ENCODE data around the gene ABCE1.
"Not testable (repeated sequence)": the region's sequence is repeated elsewhere in the genome, so short reads cannot be mapped to it uniquely, and the experiment has no call there.

The ABCE1 gene

DNA sequence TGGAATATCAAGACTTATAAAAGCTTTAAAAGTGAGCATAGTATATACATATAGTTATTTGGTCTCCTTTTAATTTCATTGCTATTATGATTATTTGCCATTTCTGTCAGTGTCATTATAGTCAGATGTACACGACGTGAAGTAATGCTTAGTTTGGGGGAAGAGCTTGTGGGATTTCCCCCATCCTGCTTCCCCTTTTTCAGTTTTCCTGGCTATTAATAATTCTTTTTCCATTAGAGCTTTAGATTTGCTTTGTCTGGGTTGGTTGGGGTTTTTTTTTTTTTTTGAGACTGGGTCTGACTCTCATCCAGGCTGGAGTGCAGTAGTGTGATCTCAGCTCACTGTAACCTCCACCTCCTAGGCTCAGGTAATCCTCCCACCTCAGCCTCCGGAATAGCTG is 5.4 kb downstream of the ABCE1 start:
- no peak for DNase-seq

DNA sequence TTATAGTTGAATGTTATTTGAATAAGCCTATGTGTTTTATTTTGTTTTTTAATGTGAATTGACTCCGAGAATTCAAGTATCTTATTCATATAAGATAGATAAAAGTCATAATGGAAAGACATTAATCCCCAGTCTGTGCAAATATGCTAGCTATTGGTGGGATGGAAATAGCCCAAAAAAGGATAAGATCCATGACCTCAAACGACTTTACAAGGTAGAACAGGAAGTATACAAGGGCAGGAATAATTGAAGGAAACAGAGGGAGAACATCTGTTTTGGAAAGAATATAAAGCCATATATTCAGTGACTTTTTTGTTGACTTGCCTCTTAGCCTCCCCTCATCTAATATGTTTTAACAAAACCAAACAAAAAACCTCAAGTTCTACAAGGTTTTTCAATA is 9.0 kb downstream of the ABCE1 start:
- no peak for DNase-seq

DNA sequence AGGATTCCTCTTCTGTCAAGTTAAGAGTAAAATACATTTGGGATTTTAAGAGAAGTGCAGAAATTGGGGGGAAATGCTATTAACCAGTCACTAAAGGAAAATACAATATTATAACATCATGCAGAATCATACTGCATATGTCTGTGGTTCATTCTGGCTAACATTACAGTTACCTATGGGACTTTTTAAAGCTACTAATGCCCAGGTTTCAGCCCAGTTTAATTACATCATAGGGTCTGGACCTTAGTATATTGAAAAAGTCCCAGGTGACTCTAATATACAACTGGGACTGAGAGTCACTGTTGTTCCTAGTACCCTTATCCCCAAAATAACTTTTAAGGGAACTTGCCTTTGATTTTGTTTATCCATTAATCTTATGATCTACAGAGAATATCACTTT is 10.0 kb downstream of the ABCE1 start:
- DNase-seq = no peak

DNA sequence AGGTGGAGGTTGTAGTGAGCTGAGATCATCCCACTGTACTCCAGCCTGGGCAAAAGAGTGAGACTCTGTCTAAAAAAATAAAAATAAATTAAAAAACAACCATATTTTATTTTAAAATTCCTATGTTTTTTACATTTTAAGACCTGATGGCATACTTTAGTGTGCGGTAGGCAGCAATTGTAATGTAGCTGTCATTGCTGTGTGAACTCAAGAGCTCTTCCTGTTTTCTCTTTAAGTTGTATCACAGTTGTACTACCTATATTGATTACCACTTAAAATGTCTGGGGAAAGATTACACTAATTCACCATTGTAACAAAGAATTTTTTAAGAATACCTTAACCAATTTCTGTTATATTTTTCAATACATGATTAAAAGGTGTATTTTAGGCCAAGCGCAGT is 27.3 kb downstream of the ABCE1 start:
- no peak for DNase-seq

DNA sequence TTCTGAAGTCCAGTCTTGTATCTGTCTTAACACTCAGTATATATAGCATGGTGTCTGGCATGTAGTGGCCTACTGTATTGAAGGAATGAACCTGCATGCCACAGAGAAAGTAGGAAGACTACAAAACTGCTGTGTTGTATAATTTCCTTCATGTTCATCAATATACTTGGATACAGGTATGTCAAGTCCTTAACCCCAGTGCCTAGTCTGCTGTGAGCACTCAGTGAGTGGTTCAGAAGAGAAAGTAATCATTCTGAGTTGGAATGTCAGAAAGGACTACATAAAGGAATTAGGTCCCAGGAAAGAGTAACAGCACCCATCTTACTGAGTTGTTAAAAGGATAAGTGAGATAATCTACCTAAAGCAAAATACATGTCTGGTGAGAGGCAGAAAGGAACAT is 32.0 kb downstream of the ABCE1 start:
- DNase-seq = no peak

DNA sequence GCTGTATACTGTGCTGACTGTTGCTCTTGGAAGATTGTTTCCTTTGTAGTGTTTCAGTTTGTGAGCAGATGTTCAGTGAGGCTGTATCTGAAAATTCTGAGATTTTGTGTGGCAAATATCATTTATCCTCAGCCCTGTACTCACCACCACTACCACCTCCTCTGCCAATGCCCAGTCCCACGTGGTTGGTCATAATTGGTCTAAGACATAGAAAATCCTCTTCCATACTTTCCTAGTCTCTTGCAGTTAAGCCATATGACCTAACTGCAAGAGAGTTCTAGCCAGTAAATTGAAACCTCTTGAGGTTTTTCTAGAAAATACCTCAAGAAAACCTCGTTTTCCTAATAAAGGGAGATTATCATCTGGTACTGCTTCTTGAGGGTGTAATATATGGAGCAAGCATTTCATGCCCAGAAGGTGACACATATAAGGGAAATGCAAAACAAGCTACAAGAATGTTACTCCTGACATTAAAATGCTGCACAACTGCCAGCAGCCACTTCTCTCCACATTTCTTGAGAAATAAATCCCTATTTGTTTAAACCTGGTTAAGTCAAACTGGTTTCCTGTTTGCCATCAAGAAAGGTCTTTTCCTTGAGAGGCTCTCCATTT is 32.8 kb downstream of the ABCE1 start:
- DNase-seq = no peak

DNA sequence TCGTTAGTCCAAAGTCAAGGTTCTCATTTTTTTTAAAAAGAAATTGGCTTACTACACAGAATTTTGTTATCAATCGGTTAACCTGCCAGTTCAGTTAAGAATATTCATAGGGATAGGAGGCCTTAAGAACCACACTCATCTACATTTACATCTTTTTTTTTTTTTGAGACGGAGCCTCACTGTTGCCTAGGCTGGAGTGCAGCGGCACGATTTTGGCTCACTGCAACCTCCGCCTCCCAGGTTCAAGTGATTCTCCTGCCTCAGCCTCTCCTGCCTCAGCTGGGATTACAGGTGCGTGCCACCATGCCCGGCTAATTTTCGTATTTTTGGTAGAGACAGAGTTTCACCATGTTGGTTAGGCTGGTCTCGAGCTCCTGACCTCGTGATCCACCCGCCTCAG is 33.7 kb downstream of the ABCE1 start:
- no peak for DNase-seq

DNA sequence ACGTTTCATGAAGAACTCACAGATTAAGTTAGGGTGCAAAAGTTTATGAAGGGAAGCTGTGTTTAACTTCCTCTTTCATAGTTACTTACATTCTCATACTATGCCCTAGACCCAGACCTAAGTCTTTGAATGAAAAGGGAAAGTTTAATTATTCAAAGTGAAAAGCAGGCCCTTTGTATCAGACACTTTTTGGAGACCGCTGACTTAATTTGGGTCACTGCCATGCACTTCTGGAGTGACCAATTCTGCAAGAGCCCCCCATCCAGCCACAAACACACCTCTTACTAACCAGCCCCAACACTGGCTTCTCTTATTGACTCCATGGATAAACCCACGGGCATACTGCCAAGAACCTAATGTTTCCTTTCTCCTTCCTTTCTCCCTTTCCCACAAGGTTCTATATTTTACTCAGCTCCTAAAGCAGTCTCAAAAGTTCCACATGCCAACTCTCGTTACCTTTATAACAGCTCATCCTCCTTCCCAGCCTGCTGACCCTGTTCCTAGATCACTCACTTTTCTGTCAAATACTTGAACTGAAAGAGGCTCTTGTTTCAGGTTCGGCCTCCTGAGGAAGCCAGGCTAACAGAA is 34.5 kb downstream of the ABCE1 start:
- DNase-seq = no peak

DNA sequence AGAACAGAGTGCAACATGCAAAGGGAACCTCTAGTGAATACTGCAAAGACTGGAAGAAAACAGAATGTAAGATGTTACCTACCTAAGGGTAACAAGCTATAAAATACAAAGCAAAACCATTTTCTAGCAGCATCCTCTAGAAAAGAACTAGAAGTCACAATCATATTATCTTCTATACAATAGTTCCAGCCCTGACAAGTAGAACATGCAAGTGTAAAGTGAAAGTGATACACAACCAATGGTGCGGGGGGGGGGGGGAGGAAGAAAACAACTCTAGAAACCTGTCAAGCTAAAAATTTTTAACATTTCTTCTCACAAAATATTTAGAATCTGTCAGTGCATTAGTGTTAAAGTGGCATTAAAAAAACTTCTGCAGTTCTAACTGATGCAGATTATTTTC is 38.1 kb downstream of the ABCE1 start:
- DNase-seq = not testable (repeated sequence)

DNA sequence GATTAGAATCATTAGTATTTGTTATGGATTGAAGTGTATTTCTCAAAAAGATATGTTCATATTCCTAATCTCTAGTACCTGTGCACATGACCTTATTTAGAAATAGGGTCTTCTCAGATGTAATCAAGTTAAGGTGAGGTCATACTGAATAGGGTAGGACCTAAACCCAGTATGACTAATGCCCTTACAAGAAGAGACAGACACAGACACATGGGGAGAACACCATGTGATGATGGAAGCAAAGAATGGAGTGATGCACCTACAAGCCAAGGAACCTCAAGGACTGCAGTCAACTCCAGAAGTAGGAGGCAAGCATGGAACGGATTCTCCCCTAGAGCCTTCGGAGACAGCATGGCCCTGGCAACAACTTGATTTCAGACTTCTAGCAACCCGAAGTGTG is 50.9 kb downstream of the ABCE1 start:
- no peak for DNase-seq

DNA sequence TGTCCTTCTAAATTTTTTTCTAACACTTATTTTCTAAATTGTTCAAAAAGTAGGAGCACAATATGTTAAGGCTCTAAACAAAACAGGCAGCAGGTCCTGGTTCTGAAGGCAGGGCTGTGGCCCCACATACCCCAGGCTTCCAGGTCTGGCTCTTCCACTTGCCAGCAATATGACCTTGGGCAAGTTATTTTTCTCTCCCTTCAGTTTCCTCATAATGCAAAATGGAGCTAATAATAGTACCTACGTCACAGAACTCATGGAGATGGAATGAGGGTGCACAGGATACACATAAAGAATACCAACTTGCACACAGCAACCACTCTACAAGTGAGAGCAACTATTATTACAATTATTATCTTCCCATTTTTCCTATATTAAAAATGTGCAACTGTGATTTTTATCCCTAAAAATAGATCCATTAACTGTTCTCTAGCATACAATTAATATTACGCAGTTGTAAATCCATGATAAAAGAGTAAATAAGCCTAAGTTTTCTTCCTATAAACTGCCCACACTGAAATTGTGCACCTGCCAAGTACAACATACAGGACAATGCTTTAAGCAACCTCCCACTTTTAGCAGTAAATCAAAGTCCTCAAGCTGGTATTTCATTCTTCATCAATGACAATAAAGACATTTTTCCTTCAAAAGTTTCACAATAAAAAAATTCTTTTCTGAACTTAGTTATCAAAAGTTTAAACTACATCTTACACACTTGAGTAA is 55.2 kb downstream of the ABCE1 start:
- DNase-seq = no peak

DNA sequence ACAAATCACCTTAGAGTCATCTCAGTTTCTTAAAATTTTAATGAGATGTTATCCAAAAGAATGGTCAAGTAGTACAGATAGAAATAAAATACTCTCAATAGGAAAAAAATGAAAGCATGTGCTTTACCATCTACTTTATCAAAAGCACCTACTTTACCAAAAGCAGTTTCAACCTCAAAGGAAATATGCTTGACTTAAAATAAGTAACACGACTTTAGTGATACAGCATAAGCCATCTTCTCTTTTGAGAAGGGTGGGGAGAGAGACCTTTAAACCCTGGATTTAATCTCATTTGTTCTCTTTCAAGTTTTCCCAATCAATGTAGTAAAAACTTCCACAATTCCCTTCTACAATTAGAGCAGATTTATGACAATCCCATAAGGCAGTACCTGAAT is 55.8 kb downstream of the ABCE1 start:
- DNase-seq = no peak

DNA sequence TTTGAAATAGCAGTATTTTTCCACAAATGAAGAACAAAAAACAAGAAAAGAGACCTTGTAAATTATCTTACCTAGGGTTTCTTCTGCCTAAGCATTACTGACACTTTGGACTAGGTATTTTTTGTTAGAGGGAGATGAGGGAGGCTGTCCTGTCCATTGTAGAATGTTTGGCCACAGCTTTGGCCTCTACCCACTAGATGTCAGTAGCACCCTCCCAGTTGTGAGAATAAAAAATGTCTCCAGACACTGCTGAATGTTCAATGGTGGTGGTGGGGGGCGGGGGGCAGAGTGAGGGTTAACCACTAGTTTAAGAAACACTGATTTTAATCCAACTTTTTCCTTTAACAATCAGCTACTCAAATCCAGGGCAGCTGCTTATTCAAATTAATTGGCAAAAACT is 56.5 kb downstream of the ABCE1 start:
- DNase-seq = no peak

DNA sequence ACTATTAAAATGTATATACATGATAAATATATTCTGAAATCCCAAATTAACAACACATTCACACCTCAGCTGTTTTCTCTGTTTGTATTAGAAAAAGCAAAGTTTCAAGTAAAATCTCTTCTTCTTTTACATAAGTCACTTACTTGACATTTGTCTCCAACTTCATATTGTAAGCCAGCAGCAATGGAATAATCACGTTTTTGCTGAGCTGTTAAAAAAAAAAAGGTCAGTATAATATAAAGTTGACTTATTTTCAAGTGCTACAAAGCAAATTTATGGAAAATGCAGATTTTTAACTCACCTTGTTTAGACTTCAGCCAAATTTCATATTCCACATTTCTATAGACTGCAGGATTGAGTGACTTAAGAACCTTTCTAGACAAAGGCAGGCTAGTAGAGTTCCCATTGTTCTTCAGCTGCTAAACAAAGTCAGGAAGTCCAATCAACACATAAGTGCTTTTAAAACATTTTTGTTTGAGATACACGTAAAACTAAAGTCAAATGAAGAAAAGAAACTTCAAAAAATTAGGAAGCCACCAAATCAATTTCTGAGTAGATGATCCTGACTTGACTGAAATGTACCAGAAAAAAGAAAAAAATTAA is 57.3 kb downstream of the ABCE1 start:
- no peak for DNase-seq

DNA sequence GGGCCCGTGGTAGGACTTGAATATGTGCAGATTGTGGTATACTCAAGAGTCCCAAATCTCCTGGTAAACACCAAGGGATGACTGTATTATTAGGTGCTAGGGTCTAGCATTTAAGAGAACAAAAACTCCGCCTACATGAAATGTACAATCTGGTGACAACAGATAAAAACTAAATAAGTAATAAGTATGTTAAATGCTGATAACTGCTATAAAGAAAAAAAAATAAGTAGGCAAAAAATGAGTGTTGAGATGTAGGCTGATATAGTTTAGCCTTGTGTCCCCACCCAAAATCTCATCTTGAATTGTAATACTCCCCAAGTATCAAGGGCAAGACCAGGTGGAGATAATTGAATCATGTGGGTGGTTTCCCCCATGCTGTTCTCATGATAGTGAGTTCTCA is 58.9 kb downstream of the ABCE1 start:
- DNase-seq = no peak

DNA sequence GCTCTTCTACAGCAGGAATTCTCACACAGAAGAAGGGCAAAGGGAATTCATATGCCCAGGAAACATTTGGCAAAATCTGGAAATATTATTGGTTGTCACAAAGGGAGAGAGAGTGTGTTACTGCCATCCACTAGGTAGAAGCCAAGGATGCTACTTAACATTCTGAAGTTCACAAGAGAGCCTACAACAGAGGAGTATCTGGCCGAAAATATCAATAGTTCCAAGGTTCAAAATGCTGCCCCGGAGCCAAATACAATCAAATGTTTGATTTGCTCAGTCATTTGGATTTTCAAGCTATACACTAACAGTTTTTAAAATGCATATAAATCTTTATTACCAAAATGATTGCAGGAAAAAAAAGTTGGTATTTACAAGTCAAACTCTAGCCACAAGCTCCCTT is 63.4 kb downstream of the ABCE1 start:
- DNase-seq = no peak

DNA sequence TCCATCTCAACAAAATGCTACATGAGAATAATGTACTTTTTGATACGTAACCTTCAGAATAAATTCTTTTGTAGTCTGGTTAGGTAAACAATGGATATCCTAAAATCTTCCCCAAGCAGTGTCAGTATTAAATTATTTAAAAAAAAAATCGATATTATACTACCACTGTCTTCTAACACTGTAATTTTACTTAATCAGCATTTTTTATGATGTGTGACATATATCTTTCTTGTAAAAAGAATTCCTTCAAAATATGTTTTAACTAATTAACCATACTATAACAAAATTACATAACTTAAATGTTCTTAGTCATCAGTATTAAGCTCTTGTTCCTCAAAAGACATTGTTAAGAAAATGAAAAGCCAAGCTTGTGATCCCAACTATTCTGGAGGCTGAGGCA is 69.8 kb downstream of the ABCE1 start:
- no peak for DNase-seq

DNA sequence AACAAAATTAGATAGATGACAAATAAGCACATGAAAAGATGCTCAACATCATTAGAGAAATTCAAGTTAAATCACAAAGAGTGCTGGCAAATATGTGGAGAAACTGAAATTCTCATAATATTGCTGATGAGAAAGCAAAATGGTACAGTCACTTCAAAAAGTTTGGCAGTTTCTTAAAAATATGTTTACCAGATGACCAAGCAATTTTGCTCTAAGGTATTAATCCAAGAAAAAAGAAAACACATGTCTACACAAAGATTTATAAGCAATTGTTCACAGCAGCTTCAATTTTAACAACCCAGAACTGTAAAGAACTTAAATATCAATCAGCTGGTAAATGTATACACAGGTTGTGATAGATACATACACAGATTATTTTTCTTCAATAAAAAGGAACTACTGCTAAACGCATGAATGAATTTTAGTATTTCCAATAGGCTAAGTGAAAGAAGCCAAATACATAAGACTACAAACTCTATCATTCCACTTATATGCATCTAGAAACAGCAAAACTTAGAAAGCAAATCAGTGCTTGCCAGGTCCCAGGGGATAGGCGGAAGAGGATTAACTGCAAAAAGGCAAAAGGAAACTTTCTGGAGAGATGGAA is 70.6 kb downstream of the ABCE1 start:
- DNase-seq = no peak

DNA sequence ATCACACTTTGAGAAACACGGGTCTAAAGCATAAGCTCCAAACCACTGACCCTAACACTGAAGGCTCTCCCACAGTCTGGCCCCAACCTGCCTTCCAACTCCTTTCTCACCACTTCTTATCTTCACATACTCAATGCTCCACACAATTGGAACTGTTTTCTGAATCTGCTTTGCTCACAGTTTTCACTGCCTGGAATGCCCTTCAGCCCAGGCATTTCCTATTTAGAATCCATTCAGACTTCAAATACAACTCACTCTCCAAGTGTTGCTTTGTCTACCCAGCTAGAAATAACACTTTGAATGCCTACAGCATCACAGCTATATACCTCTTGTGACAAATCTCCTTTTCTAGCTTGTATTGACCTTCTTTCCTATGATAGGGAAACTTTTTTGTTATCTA is 72.1 kb downstream of the ABCE1 start:
- no peak for DNase-seq

DNA sequence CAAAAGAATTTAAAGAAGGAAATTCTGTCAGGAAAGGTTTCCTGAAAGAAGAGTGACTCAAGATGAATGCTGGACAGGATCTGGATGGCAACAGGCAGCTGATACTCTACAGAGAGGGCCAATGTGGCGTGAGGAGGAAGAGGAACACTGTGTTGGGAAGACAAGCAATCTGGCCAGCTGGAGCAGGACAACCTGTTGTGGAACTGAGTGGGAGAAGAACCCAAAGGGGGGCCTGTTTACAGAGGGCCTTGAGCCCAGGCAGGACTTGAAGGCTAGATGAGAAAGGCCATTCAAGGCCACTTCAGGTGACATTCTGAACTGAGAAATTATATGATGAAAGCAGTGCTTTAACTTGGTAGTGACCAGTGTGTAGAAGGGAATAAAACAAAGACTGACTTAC is 73.8 kb downstream of the ABCE1 start:
- DNase-seq = no peak

DNA sequence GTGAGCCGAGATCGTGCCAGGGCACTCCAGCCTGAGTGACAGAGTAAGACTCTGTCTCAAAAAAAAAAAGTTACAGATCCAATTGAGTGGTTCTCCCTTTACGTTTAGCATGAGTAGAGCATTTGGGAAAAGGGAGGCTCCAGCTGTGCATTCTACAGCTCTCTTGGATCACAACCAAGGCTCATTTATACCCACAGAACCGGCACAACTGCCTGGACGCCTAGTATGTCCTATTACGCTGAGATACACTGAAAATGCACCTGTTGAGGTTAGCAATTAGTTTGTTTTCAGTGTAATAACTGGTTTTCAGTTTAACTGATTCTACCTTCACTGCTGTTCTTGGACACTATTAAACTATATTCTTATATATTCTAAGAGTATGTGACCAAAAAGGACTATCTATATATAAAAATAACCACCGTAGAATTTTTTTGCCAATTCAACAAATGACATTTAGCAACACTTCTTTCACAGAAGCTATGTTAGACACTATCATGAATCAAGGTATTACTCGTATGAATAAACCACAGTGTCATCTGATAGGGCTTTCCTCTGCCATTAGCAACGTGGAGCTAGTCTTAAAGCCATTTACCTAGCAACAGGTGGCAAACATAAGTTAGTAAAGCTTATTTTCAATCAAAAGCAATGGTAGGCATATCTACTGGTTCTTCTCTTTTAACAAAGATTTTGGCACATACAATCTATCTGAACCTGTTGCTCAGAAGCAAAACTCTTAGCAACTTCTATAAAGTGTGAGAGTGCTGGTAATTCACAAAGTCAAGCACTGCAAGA is 78.7 kb downstream of the ABCE1 start:
- DNase-seq = no peak

DNA sequence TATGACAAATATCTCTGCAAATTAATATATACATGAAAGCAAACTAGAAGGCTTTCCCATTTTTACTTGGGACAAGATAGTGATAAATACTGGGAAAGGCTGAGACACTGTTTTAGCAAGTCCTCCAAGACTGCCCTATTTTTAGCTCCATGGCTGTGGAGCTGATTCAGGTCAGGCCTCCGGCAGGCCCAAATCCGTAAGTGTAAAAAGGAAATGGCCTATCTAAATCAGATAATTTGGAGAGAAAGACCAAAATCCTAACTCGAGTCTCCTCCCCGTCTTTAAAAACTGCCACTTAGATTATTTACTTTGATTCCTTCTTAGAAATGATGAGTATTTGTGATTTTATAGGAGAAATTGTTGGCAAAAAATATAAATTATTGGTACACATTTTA is 79.4 kb downstream of the ABCE1 start:
- DNase-seq = no peak

DNA sequence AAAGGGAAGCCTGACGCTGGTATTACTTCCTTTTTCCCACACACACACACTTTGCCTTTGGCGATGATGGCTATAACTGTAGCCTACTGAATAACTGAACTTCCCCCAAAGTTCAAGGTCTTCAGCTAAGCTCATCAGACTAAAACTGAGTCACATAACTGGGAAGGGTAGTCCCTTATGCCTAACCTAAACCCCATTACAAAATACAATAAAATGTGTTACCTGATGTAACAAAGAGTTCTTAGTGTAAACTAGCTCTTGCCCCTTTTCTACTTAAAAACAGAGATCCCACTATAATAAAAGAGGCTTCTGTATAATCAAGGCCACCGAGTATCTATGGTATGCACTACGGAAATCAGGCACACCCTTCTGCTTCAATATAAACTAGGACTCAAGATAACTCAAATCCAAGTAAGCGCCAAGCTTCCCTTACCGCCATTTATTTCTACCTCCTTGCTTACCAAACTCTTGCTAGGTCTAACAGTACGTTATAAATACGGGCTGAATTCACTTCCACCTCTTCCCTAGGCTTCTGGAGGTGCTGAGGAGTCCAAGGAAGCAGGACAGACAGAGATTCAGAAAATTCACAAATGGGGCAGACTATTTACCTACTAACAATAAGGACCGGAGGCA is 79.9 kb downstream of the ABCE1 start:
- DNase-seq = no peak
